Trophoblast cell (in vitro differentiated cells and primary cell): ENCODE data around the gene CPB2.

Source experiments
- DNase-seq, 2 donors: peaks; one replicate each; pipeline ENCODE4 v3.0.0-alpha.2; 2016
- H2AFZ ChIP-seq: 2 replicates; pipeline ENCODE4 v1.6.1; 2013; ENCODE audit warnings: low read length, moderate library complexity, mild to moderate bottlenecking; ENCODE audit not compliant: insufficient read depth, poor library complexity
- H2AK5ac ChIP-seq: 2 replicates; pipeline ENCODE4 v1.6.1; 2013; ENCODE audit warnings: mild to moderate bottlenecking, low read length
- H2BK120ac ChIP-seq: 2 replicates; pipeline ENCODE4 v1.6.1; 2013; ENCODE audit warnings: low read length, mild to moderate bottlenecking, moderate library complexity; ENCODE audit not compliant: insufficient read depth, poor library complexity
- H2BK12ac ChIP-seq: 2 replicates; pipeline ENCODE4 v1.6.1; 2013; ENCODE audit warnings: mild to moderate bottlenecking, low read length, moderate library complexity
- H2BK5ac ChIP-seq: 2 replicates; pipeline ENCODE4 v1.6.1; 2013; ENCODE audit warnings: low read length, low read depth, moderate library complexity, mild to moderate bottlenecking; ENCODE audit not compliant: poor library complexity
- H3K14ac ChIP-seq: 2 replicates; pipeline ENCODE4 v1.6.1; 2013; ENCODE audit warnings: mild to moderate bottlenecking, low read length
- H3K18ac ChIP-seq: 2 replicates; pipeline ENCODE4 v1.6.1; 2013; ENCODE audit warnings: mild to moderate bottlenecking, low read length
- H3K23ac ChIP-seq: 2 replicates; pipeline ENCODE4 v1.6.1; 2013; ENCODE audit warnings: low read length
- H3K27ac ChIP-seq: 2 replicates; pipeline ENCODE4 v1.5.1; 2013; ENCODE audit warnings: low read depth, mild to moderate bottlenecking, inconsistent platforms, low read length, moderate library complexity
- H3K27me3 ChIP-seq: 2 replicates; pipeline ENCODE4 v1.6.1; 2013; ENCODE audit warnings: inconsistent platforms, mild to moderate bottlenecking, low read length, moderate library complexity; ENCODE audit not compliant: insufficient read depth
- H3K36me3 ChIP-seq, 2 experiments: 1 replicate in 1 of 2; 2 replicates in 1 of 2; pipeline ENCODE4 v1.6.1; 2013; ENCODE audit warnings: low read length in 2 of 2, mild to moderate bottlenecking in 2 of 2, moderate library complexity in 1 of 2; ENCODE audit not compliant: insufficient read depth in 2 of 2, control insufficient read depth in 1 of 2
- H3K4ac ChIP-seq: 2 replicates; pipeline ENCODE4 v1.6.1; 2013; ENCODE audit warnings: low read depth, mild to moderate bottlenecking, low read length, moderate library complexity
- H3K4me1 ChIP-seq, 2 experiments: 1 replicate in 1 of 2; 2 replicates in 1 of 2; pipeline ENCODE4 v1.6.1; 2013; ENCODE audit warnings: low read length in 2 of 2, mild to moderate bottlenecking in 2 of 2, moderate library complexity in 1 of 2; ENCODE audit not compliant: insufficient read depth in 2 of 2, control insufficient read depth in 1 of 2
- H3K4me2 ChIP-seq: 2 replicates; pipeline ENCODE4 v1.6.1; 2013; ENCODE audit warnings: inconsistent platforms, mild to moderate bottlenecking, low read length, moderate library complexity
- H3K4me3 ChIP-seq: 2 replicates; pipeline ENCODE4 v1.5.1; 2013; ENCODE audit warnings: mild to moderate bottlenecking, low read depth, low read length, inconsistent platforms
- H3K79me1 ChIP-seq: one replicate; pipeline ENCODE4 v1.6.1; 2013; ENCODE audit warnings: low read length
- H3K79me2 ChIP-seq: 2 replicates; pipeline ENCODE4 v1.6.1; 2013; ENCODE audit warnings: low read length, mild to moderate bottlenecking; ENCODE audit not compliant: control insufficient read depth, insufficient read depth, poor library complexity
- H3K9ac ChIP-seq: 2 replicates; pipeline ENCODE4 v1.6.1; 2013; ENCODE audit warnings: mild to moderate bottlenecking, low read length
- H3K9me3 ChIP-seq: 2 replicates; pipeline ENCODE4 v1.6.1; 2013; ENCODE audit warnings: low read depth, mild to moderate bottlenecking, control low read depth, inconsistent platforms, low read length; ENCODE audit not compliant: insufficient read depth
- H4K12ac ChIP-seq: 2 replicates; pipeline ENCODE4 v1.6.1; 2013; ENCODE audit warnings: low read depth, mild to moderate bottlenecking, low read length, moderate library complexity
- H4K8ac ChIP-seq: 2 replicates; pipeline ENCODE4 v1.6.1; 2013; ENCODE audit warnings: low read depth, mild to moderate bottlenecking, low read length, moderate library complexity
- H4K91ac ChIP-seq: one replicate; pipeline ENCODE4 v1.6.1; 2013; ENCODE audit warnings: low read depth, mild to moderate bottlenecking, low read length, moderate library complexity
- WGBS: extraction: QIAGEN DNeasy Blood & Tissue Kit; methylation state at CpG from one replicate; pipeline ENCODE4 v1.1.7; 2013; ENCODE audit warnings: missing lambda C conversion rate; ENCODE audit not compliant: insufficient read length, insufficient coverage; ENCODE audit errors: extremely low coverage; 5-methylcytosine and 5-hydroxymethylcytosine counted together

CPB2 gene

DNA sequence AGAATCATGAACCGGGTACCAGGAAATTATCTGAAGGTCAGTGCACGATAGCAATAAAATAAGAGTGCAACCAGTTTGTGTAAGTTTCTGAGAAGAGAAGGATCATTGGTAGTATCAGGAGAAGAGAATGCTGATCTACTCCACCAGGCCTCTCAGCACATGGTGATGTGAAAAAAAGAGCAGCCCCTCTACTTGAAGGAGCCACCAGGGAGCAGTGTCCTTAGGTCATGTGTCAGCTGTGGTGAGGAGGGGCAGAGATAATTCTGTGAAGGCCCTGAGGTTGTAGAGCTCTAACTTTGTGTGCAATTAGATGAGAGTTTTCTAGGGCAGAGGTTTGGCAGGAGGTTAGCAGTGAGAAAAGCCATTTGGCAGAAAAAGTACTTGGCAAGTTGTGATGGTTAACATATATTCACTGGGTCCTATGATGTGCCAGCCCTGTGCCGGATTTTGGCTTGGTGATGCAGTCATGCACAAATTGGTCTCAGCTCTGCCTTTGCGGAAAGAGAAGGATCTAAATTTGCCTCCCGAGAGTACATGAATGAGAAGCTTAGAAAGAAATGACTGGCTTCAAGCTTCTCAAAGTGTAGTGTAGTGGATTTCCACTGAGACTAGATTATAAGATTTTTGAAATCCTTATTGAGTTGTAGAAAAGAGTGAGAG lies 33.1 kb downstream of the CPB2 start:
- H2BK5ac ChIP-seq, result no peak overlapping the region
- no CpG with 5 or more reads among the region's 5 CpGs for WGBS
- no peak overlapping the region for H4K12ac ChIP-seq
- H4K8ac ChIP-seq, result no peak overlapping the region
- no peak overlapping the region for H3K14ac ChIP-seq
- no peak overlapping the region for H3K4me3 ChIP-seq
- no peak overlapping the region for H2AFZ ChIP-seq
- H3K36me3 ChIP-seq, result no peaks in the 10 kb centered on the region
- DNase-seq, result no peak
- H3K4ac ChIP-seq, result no peak overlapping the region
- H3K18ac ChIP-seq, result no peak overlapping the region
- no peak overlapping the region for H4K91ac ChIP-seq
- no peak overlapping the region for H2AK5ac ChIP-seq
- no peak overlapping the region for H3K23ac ChIP-seq
- H3K9me3 ChIP-seq, result peaks cover 2% of the 10 kb centered on the region
- H3K4me1 ChIP-seq, result no peaks in the 10 kb centered on the region
- no peaks in the 10 kb centered on the region for H3K27me3 ChIP-seq
- no peaks in the 10 kb centered on the region for H3K79me2 ChIP-seq
- no peak overlapping the region for H3K9ac ChIP-seq
- no peak overlapping the region for H2BK12ac ChIP-seq
- no peak overlapping the region for H2BK120ac ChIP-seq
- no peak overlapping the region for H3K4me2 ChIP-seq
- H3K27ac ChIP-seq, result no peak overlapping the region
- no peaks in the 10 kb centered on the region for H3K79me1 ChIP-seq

DNA sequence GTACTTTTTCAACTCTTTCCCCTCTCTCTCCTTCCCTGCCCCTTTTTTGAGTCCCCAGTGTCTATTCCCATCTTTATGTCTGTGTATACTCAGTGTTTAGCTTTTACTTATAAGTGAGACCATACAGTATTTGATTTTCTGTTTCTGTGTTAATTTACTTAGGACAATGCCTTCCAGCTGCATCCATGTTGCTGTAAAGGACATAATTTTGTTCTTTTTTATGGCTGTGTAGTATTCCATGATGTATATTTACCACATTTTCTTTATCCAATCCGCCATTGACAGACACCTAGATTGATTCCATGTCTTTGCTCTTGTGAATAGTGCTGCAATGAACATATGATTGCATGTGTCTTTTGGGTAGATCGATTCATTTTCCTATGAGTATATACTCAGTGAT lies 41.5 kb downstream of the CPB2 start:
- H3K4me1 ChIP-seq, result no peaks in the 10 kb centered on the region
- no peak overlapping the region for H3K9ac ChIP-seq
- H2AFZ ChIP-seq, result no peak overlapping the region
- H4K12ac ChIP-seq, result no peak overlapping the region
- no peak overlapping the region for H3K27ac ChIP-seq
- H3K18ac ChIP-seq, result no peak overlapping the region
- no peak overlapping the region for H3K4me2 ChIP-seq
- no peaks in the 10 kb centered on the region for H3K9me3 ChIP-seq
- no peaks in the 10 kb centered on the region for H3K36me3 ChIP-seq
- no CpG with 5 or more reads among the region's 2 CpGs for WGBS
- H4K8ac ChIP-seq, result no peak overlapping the region
- no peak overlapping the region for H3K4me3 ChIP-seq
- no peak overlapping the region for H3K14ac ChIP-seq
- no peaks in the 10 kb centered on the region for H3K79me2 ChIP-seq
- H2BK12ac ChIP-seq, result no peak overlapping the region
- H4K91ac ChIP-seq, result no peak overlapping the region
- no peak overlapping the region for H3K4ac ChIP-seq
- no peak overlapping the region for H2BK120ac ChIP-seq
- no peak overlapping the region for H2BK5ac ChIP-seq
- H3K79me1 ChIP-seq, result no peaks in the 10 kb centered on the region
- no peak overlapping the region for H3K23ac ChIP-seq
- H2AK5ac ChIP-seq, result no peak overlapping the region
- H3K27me3 ChIP-seq, result no peaks in the 10 kb centered on the region
- DNase-seq, result no peak

DNA sequence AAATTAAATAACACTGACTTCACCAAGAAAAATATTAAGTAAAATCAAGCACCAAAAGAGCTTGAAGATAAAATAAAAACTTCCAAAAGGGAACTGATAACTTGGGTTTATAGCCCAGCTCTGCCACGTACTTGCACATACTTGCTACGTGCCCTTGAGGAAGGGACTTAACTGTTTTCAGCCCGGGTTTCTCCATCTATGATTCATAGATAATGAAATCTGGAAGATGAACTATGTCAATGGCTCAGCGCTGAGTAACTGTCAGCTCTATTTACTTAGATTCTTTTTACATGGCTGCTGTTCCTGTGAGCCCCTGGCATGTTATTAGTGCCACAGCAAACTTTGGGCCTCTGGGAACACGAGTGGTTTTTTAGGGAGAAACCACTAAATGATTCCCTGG lies 42.6 kb downstream of the CPB2 start:
- Histone ChIP-seq H2AFZ (no peak overlapping the region), H2BK12ac (no peak overlapping the region), H3K27me3 (no peaks in the 10 kb centered on the region), H3K79me2 (no peaks in the 10 kb centered on the region), H3K9me3 (no peaks in the 10 kb centered on the region), H3K9ac (no peak overlapping the region), H3K4me2 (no peak overlapping the region), H2AK5ac (no peak overlapping the region), H2BK120ac (no peak overlapping the region), H2BK5ac (no peak overlapping the region), H3K4me3 (no peak overlapping the region), H4K91ac (no peak overlapping the region), H3K4me1 (no peaks in the 10 kb centered on the region), H4K8ac (no peak overlapping the region), H3K79me1 (no peaks in the 10 kb centered on the region), H3K23ac (no peak overlapping the region), H4K12ac (no peak overlapping the region), H3K14ac (no peak overlapping the region), H3K4ac (no peak overlapping the region), H3K27ac (no peak overlapping the region), H3K36me3 (no peaks in the 10 kb centered on the region), H3K18ac (no peak overlapping the region)
- no CpG with 5 or more reads among the region's 5 CpGs for WGBS
- DNase-seq, result peak in 1 of 2 donors; percentile 34

GRCh38 chr13:46059405-46059804 lies 45.4 kb downstream of the CPB2 start:
- no peaks in the 10 kb centered on the region for H3K27me3 ChIP-seq
- no peak overlapping the region for H3K4me2 ChIP-seq
- no peaks in the 10 kb centered on the region for H3K79me2 ChIP-seq
- H3K14ac ChIP-seq, result no peak overlapping the region
- H3K9ac ChIP-seq, result no peak overlapping the region
- H2AFZ ChIP-seq, result no peak overlapping the region
- no peaks in the 10 kb centered on the region for H3K79me1 ChIP-seq
- H2BK5ac ChIP-seq, result no peak overlapping the region
- H3K23ac ChIP-seq, result no peak overlapping the region
- H3K36me3 ChIP-seq, result no peaks in the 10 kb centered on the region
- no peak overlapping the region for H3K4ac ChIP-seq
- no peak overlapping the region for H3K4me3 ChIP-seq
- no peak overlapping the region for H4K8ac ChIP-seq
- H3K4me1 ChIP-seq, result no peaks in the 10 kb centered on the region
- no peaks in the 10 kb centered on the region for H3K9me3 ChIP-seq
- H2BK12ac ChIP-seq, result no peak overlapping the region
- no peak overlapping the region for H3K18ac ChIP-seq
- no peak overlapping the region for H2BK120ac ChIP-seq
- no peak overlapping the region for H2AK5ac ChIP-seq
- no peak overlapping the region for H4K91ac ChIP-seq
- no peak overlapping the region for H4K12ac ChIP-seq
- DNase-seq, result no peak
- no peak overlapping the region for H3K27ac ChIP-seq
